Calu3 (cell line): ENCODE data around the gene CCDC197. TPM values are rescaled to one million over a fixed set of nuclear protein-coding genes. Genes with fewer than 3 reads are reported as not detected.
A peak's percentile ranks its signal among the peaks of the same experiment; 100 is the strongest.

Experiments used
- BruUV-seq: library from RNA; stranded (reverse); fragments of 400-500 nt; replicated peaks from 2 replicates; lab custom pipeline; 2021; lab: Mats Ljungman, UMichigan
- CTCF ChIA-PET: fragments of 300-600 bp; sonication (Branson Sonifier 250); formaldehyde crosslinking; loops from one replicate; lab custom pipeline; 2022; ENCODE audit warnings: antibody characterized with exemption; lab: Charles Lee
- DNase-seq: peaks from one replicate; pipeline ENCODE4 v3.0.0; 2022
- H3K27ac Mint-ChIP-seq: one replicate; pipeline ENCODE4 v1.8.0; 2022; ENCODE audit warnings: mixed read lengths; ENCODE audit not compliant: unreplicated experiment
- H3K27me3 Mint-ChIP-seq: one replicate; pipeline ENCODE4 v1.8.0; 2022; ENCODE audit warnings: mixed read lengths; ENCODE audit not compliant: unreplicated experiment
- H3K36me3 Mint-ChIP-seq: one replicate; pipeline ENCODE4 v1.8.0; 2022; ENCODE audit warnings: mild to moderate bottlenecking, moderate library complexity, mixed read lengths; ENCODE audit not compliant: insufficient read depth, unreplicated experiment
- H3K4me1 Mint-ChIP-seq: one replicate; pipeline ENCODE4 v1.8.0; 2022; ENCODE audit warnings: mild to moderate bottlenecking, low read depth, mixed read lengths; ENCODE audit not compliant: unreplicated experiment
- H3K4me3 Mint-ChIP-seq: one replicate; pipeline ENCODE4 v1.8.0; 2022; ENCODE audit warnings: mild to moderate bottlenecking, low read depth, moderate library complexity, mixed read lengths; ENCODE audit not compliant: unreplicated experiment
- H3K9me3 Mint-ChIP-seq: one replicate; pipeline ENCODE4 v1.8.0; 2022; ENCODE audit warnings: low read depth, mixed read lengths; ENCODE audit not compliant: unreplicated experiment
- intact Hi-C: fragments of 100-400 bp; cut with micrococcal nuclease; formaldehyde crosslinking; loops from one replicate; pipeline ENCODE4 v1.10.0; 2022; ENCODE audit not compliant: unreplicated experiment
- total RNA-seq: library from RNA; stranded (reverse); gene quantifications from 2 replicates; pipeline ENCODE4 v1.2.3, GENCODE V29; 2022
- TF ChIP-seq, protein P1 (sequence below): fragments of 200-600 bp; IDR thresholded peaks from one replicate; pipeline ENCODE4 v1.8.0; 2022; ENCODE audit warnings: antibody characterized with exemption; ENCODE audit not compliant: unreplicated experiment

The CCDC197 gene
- total RNA-seq, 1 experiment from 2014 or later = not detected

DNA sequence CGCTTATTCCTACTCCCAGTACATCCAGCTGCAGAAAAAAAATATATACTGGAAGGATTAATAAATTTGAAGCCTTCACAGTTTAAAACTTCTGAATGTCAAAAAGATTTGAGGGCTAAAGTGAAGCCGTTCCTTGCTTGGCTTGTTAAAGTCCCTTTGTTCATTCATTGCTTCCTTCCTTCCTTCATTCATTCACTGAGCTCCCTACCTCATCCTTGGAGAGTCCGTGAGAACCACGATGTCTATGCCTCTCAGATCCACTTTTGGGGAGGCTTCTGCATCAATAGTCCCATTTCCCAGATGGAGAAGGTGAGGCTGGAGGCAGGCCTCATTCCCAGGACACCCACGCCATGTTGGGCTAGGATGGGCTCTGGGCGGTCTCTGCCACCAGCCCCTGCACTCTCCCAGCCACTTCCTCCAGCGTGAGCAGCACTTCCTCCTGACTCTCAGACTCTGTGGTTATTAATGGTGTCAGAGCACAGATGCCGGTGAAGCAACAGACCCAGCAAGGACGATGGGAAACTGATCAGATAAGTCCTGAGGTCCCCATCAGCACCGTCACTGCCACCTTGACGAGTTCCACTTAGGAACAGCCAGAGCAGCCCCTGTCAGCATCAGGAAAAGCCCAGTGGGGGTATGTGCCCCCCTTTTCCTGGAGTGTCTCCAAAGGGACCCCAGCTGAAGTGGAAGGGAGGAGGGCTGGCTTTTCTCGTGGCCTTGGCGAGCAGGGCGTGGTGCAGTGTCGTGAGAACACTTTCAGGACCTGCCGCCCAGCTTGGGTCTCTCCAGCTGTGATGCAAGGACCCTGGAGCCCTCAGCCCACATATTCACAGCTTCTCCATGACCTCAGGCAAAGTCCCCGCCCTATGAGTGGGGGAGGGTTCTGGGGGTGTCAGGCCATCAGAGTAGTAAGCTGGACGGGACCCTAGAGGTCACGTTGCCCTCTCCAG lies 41.9 kb upstream of the CCDC197 start:
- intact Hi-C loops = no loop called here
- Mint-ChIP-seq H3K27ac (no peak overlapping the region), H3K9me3 (no peaks in the 10 kb centered on the region), H3K36me3 (peaks cover 13% of the 10 kb centered on the region), H3K27me3 (no peaks in the 10 kb centered on the region), H3K4me1 (peaks cover 40% of the 10 kb centered on the region), H3K4me3 (no peak overlapping the region)
- DNase-seq = no peak
- TF ChIP-seq, protein P1, sequence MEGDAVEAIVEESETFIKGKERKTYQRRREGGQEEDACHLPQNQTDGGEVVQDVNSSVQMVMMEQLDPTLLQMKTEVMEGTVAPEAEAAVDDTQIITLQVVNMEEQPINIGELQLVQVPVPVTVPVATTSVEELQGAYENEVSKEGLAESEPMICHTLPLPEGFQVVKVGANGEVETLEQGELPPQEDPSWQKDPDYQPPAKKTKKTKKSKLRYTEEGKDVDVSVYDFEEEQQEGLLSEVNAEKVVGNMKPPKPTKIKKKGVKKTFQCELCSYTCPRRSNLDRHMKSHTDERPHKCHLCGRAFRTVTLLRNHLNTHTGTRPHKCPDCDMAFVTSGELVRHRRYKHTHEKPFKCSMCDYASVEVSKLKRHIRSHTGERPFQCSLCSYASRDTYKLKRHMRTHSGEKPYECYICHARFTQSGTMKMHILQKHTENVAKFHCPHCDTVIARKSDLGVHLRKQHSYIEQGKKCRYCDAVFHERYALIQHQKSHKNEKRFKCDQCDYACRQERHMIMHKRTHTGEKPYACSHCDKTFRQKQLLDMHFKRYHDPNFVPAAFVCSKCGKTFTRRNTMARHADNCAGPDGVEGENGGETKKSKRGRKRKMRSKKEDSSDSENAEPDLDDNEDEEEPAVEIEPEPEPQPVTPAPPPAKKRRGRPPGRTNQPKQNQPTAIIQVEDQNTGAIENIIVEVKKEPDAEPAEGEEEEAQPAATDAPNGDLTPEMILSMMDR = no peak
- BruUV-seq = no TSS peak
- CTCF ChIA-PET = no interaction called here

DNA sequence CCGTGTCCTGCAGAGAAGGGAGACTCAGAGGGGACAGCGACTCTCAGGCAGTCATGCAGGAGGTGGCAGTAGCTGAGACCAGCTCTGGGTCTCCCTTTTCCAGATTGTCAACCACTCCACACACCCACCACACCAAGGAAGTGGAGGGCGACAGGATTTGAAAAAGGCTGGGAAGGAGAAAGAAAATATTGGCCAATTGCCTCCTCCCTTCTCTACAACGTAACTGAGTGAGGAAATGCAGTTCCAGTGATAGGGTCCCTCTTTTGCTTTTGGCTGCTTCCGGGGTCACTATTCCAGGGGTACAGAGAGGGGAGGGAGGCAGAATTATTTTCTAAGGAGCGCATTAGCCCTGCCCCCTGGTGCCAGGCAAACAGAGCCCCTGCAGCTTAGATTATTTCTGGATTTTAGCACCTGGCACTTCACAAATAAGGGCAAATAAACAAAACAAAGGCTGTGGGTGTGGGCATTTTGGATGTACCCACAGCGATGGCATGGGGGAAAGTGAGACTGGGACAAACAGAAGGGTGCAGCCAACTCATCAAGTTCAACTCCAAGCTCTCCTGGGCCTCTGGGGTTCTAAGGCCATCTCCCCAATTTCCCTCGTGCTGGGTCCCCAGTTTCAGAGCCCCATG lies 41.1 kb upstream of the CCDC197 start:
- peaks cover 46% of the 10 kb centered on the region for H3K4me1 Mint-ChIP-seq
- no peak overlapping the region for H3K27ac Mint-ChIP-seq
- TF ChIP-seq, protein P1 = no peak
- no peak for DNase-seq
- CTCF ChIA-PET = no interaction called here
- no peaks in the 10 kb centered on the region for H3K27me3 Mint-ChIP-seq
- intact Hi-C loops = no loop called here
- H3K36me3 Mint-ChIP-seq = peaks cover 16% of the 10 kb centered on the region
- H3K9me3 Mint-ChIP-seq = no peaks in the 10 kb centered on the region
- no TSS peak for BruUV-seq
- H3K4me3 Mint-ChIP-seq = no peak overlapping the region

DNA sequence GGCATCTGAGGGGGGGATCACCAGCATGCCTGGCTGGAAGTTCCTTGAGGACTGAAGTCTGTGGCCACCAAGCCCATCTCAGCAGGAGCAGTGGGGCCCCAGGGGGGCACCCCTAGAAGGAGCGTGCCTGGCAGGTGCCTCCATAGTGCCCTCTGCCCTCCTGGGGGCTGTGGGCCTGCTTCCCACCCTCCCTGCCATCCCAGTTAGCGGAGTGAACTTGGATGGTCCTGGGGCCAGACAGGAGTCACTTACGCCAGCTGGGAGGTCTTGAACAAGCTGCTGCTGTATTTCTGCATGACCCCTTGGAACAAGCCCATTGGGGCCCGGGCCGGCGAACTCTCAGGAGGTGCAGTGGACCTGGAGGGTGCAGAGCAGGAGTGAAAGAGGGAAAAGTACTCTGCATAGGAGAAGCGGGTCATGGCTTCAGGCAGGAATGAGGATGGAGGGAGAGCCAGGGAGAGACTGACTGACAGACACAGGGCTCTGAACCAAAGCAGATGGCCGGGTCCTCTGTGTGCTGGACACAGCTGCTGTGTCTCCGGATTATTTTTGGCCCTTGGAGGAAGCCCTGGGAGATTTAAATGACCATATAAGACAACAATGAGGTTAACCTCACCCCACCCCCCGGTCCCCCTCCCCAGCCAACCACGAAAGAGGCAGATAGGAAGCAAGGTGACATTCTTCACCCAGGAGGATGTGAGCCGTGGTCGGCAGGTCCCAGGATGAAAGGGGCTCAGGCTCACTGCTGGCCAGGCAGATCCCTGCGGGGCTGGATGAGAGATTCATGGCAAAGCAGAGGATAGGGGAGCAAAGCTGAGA lies 40.4 kb upstream of the CCDC197 start:
- Mint-ChIP-seq H3K4me3 (no peak overlapping the region), H3K27me3 (no peaks in the 10 kb centered on the region), H3K9me3 (no peaks in the 10 kb centered on the region), H3K36me3 (peaks cover 16% of the 10 kb centered on the region), H3K4me1 (peaks cover 54% of the 10 kb centered on the region), H3K27ac (peak overlapping the region; percentile 34)
- DNase-seq = no peak
- intact Hi-C loops = no loop called here
- CTCF ChIA-PET = interaction anchor here (0.6 kb wide), 1 partner anchor 17 kb away, joined by 3 read pairs; no protein-coding TSS in a partner anchor
- no TSS peak for BruUV-seq
- TF ChIP-seq, protein P1 = no peak

DNA sequence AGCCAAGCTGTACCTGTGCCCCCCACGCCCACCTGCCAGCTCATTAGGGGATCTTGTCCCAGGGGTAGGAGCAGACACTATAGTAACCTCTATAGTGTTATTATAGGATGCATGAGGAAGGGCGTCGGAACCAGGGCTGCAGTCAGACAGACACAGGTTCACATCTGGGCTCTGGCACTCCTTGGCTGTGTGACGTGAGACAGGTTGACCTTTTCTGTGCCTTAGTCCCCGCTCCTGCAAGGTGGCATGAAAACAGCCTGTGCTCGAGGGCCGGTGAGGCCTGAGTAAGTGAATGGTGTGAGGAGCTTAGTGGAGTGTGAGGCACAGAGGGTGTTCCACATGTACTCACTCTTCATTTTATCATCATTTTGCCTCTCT lies 39.8 kb upstream of the CCDC197 start:
- DNase-seq = no peak
- Mint-ChIP-seq H3K27ac (no peak overlapping the region), H3K9me3 (no peaks in the 10 kb centered on the region), H3K27me3 (no peaks in the 10 kb centered on the region), H3K4me3 (no peak overlapping the region), H3K36me3 (peaks cover 16% of the 10 kb centered on the region), H3K4me1 (peaks cover 56% of the 10 kb centered on the region)
- BruUV-seq = no TSS peak
- TF ChIP-seq, protein P1 = no peak
- intact Hi-C loops = no loop called here
- CTCF ChIA-PET = interaction anchor here (0.6 kb wide), 1 partner anchor 17 kb away, joined by 3 read pairs; no protein-coding TSS in a partner anchor
